Stimulated activated memory B cell treated with anti-CD40 and anti-IgM and Interleukin-4, amounts not matched to agents 10 μg/mL and 1 μg/mL and 100 μg/mL, for 72 hours (primary cell): ENCODE measurements around the gene EIF4G2.

Experiments used
- ATAC-seq: fragments of 150-1000 bp; cut with Tn5 transposase; 2 replicates; pipeline ENCODE4 v1.10.0; 2021
- H3K27ac Mint-ChIP-seq: one replicate; pipeline ENCODE4 v1.8.0; 2022; ENCODE audit warnings: mild to moderate bottlenecking, mixed read lengths
- H3K27me3 Mint-ChIP-seq: one replicate; pipeline ENCODE4 v1.8.0; 2022; ENCODE audit warnings: mixed read lengths
- H3K36me3 Mint-ChIP-seq: one replicate; pipeline ENCODE4 v1.8.0; 2022; ENCODE audit warnings: mixed read lengths
- H3K4me1 Mint-ChIP-seq: one replicate; pipeline ENCODE4 v1.8.0; 2022; ENCODE audit warnings: mixed read lengths
- H3K4me3 Mint-ChIP-seq: one replicate; pipeline ENCODE4 v1.8.0; 2022; ENCODE audit warnings: mild to moderate bottlenecking, moderate library complexity, mixed read lengths
- H3K9me3 Mint-ChIP-seq: one replicate; pipeline ENCODE4 v1.8.0; 2022; ENCODE audit warnings: mixed read lengths

Gene EIF4G2

DNA sequence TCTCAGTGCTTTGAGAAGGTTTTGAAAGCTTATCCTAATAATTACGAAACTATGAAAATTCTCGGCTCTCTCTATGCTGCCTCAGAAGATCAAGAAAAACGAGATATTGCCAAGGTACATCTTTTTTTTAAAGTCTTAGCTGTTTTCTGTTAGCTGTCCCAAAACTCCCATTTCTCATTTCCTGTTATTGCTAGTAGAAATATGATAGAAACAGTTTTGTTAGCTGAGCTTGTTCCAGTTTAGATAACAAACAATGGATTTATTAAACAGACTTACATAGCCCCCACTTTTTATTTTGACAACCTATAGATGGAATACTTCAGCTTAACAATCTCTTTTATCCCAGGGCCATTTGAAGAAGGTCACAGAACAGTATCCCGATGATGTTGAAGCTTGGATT, 45.0 kb downstream of the EIF4G2 start:
- Mint-ChIP-seq H3K9me3 (no peaks in the 10 kb centered on the region), H3K4me1 (peaks cover 10% of the 10 kb centered on the region), H3K4me3 (no peak overlapping the region), H3K36me3 (peaks cover 52% of the 10 kb centered on the region), H3K27ac (no peak overlapping the region), H3K27me3 (no peaks in the 10 kb centered on the region)
- no peak for ATAC-seq

DNA sequence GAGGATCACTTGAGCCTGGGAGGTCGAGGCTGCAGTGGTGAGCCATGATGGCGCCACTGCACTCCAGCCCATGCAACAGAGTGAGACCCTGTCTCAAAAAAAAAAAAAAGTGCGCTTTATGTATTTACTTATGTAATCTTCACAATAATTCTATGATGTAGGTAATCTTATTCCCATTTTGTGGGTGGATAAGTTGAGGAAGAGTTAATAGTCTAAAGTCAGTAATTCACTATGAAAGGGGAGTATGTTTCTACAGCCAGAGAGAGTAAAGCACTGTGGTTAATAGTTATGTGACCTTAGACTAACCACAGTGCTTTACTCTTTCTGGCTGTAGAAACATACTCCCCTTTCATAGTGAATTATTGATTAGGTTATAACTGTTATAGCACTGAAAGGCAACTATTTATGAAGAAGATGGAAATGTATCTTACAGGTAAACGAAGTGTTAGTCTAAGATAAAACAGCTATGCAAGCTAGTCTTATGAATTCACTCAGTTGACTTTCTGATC, 45.8 kb downstream of the EIF4G2 start:
- Mint-ChIP-seq H3K27ac (no peak overlapping the region), H3K4me1 (peaks cover 10% of the 10 kb centered on the region)

DNA sequence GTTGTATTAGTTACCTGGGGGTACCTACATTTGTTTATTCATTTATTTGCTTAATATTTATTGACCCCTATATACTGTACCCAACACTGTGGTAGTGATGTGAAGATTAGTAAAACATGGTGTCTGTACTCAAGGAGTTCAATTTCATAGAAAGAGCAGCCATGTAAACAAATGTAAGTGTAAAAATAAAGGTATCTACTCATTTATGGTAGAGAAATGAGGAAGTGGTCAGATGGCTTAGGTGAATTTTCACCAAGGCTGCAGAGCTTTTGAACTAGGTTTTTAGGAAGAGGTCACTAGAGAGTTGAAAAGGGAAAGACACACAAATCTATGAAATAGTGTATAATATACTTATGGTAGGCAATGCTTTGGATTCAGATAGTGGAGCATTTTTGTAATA, 46.5 kb downstream of the EIF4G2 start:
- peak; percentile 84 for ATAC-seq
- Mint-ChIP-seq H3K4me3 (no peak overlapping the region), H3K27ac (peak overlapping the region; percentile 28), H3K4me1 (peaks cover 10% of the 10 kb centered on the region), H3K36me3 (peaks cover 43% of the 10 kb centered on the region), H3K9me3 (no peaks in the 10 kb centered on the region), H3K27me3 (no peaks in the 10 kb centered on the region)

More for the DNA sequence above, 45.8 kb downstream of the EIF4G2 start:
- Mint-ChIP-seq H3K9me3 (no peaks in the 10 kb centered on the region), H3K27me3 (no peaks in the 10 kb centered on the region), H3K4me3 (no peak overlapping the region), H3K36me3 (peaks cover 51% of the 10 kb centered on the region)
- no peak for ATAC-seq

DNA sequence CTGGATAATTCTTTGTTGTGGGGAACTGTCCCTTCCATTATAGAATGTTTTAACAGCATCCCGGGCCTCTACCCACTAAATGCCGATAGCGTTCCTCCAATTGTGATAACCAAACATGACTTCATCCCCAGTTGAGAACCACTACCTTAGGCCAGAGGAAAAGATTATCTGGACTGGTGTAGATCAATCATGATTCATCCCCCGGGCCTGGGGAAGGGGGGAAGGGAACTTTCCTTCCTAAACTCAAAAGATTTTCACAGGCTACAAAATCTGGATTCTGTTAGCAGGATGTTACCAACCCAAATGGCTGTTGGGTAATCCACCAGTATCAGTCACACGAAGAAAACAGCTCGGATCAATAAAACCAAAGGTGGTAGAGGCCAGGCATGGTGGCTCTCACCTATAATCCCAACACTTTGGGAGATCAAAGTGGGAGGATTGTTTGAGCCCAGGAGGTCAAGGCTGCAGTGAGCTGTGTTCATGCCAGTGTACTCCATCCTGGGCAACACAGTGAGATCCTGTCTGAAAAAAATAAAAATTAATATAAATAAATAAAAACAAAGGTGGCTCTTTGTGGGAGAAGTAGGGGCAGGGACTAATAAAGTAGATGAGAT, 47.5 kb downstream of the EIF4G2 start:
- Mint-ChIP-seq H3K9me3 (no peaks in the 10 kb centered on the region), H3K27me3 (no peaks in the 10 kb centered on the region), H3K4me3 (no peak overlapping the region), H3K4me1 (peaks cover 10% of the 10 kb centered on the region), H3K36me3 (peaks cover 33% of the 10 kb centered on the region), H3K27ac (no peak overlapping the region)
- no peak for ATAC-seq

DNA sequence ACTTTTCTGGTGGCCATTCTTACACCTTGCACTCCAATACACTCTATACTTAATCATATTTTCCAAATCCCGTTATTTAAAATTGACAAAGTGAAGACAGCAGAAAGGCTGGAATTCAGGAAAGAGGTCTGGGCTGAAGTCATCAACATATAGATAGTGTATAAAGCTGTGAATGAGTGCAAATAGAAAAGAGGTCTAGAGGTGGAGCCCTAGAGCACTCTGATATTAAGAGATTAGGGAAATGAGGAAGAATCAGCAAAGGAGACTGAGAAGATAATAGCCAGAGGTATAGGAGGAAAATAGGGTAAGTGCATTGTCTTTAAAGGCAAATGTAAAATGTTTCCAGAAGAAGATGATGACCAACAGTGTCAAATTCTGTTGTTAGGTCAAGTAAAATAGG, 49.8 kb downstream of the EIF4G2 start:
- Mint-ChIP-seq H3K4me1 (peaks cover 10% of the 10 kb centered on the region), H3K4me3 (no peak overlapping the region), H3K27me3 (no peaks in the 10 kb centered on the region), H3K9me3 (no peaks in the 10 kb centered on the region), H3K36me3 (peaks cover 26% of the 10 kb centered on the region), H3K27ac (no peak overlapping the region)
- no peak for ATAC-seq

DNA sequence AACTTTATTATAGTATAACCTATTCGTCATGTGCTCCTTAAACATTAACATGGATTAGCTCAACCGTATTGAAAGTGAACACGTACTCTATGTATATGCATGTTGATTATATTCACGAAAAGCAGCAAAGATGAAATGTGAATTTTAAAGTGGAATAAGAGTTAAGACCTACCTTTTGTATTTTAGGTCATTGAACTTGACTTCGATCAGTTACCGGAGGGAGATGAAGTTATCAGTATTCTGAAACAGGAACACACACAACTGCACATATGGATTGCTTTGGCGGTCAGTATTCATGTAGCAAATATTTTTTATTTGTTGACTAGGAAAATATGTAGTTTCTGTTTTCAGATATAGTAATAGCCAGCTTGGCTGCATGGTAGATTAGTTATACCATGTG, 56.2 kb downstream of the EIF4G2 start:
- no peak overlapping the region for H3K27ac Mint-ChIP-seq

DNA sequence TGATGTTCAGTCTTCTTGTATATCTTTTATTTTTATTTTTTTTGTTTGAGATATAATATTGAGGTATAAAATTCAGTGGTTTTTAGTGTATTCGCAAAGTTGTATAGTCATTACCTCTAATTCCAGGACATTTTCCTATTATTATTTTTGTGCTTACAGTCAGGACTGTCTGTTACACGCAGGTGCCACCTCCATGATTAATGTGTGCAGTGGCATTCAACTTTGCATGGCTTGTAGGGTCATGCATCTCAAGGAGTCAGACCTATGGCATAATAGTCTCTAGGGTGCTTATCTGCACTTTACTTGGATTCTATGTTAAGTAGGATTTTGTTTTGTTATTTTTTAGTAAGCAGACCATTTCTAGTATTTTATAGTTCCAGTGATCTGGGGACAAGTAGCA, 56.7 kb downstream of the EIF4G2 start:
- Mint-ChIP-seq H3K4me3 (peak overlapping the region; percentile 97), H3K27ac (peak overlapping the region; percentile 95), H3K4me1 (peaks cover 12% of the 10 kb centered on the region), H3K27me3 (no peaks in the 10 kb centered on the region), H3K9me3 (no peaks in the 10 kb centered on the region), H3K36me3 (peaks cover 16% of the 10 kb centered on the region)
- ATAC-seq = no peak

More for the DNA sequence above, 56.2 kb downstream of the EIF4G2 start:
- peak overlapping the region; percentile 97 for H3K4me3 Mint-ChIP-seq
- no peaks in the 10 kb centered on the region for H3K9me3 Mint-ChIP-seq
- peaks cover 12% of the 10 kb centered on the region for H3K4me1 Mint-ChIP-seq
- H3K27me3 Mint-ChIP-seq = no peaks in the 10 kb centered on the region
- H3K36me3 Mint-ChIP-seq = peaks cover 16% of the 10 kb centered on the region
- ATAC-seq = no peak

DNA sequence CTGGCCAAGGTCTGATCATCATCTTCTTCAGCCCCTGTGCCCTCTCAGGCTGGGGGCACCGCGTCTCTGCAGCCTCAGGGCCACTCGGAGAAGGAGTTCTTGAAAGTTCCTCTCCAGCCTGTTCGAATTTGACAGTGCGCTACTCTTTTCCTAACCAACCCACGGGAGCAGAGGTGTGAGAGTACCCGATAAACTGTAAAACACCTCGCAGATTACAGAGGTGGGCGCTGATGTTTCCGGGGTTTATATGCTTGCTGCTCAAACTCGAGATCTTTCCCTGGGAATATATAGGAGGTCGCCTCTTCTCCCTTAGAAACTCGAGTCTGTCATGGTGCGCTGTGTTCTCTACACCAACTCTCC, 57.2 kb downstream of the EIF4G2 start:
- H3K27me3 Mint-ChIP-seq = no peaks in the 10 kb centered on the region
- H3K36me3 Mint-ChIP-seq = peaks cover 16% of the 10 kb centered on the region
- peak overlapping the region; percentile 95 for H3K27ac Mint-ChIP-seq
- peak overlapping the region; percentile 97 for H3K4me3 Mint-ChIP-seq
- ATAC-seq = peak; percentile 46
- peaks cover 12% of the 10 kb centered on the region for H3K4me1 Mint-ChIP-seq
- no peaks in the 10 kb centered on the region for H3K9me3 Mint-ChIP-seq

DNA sequence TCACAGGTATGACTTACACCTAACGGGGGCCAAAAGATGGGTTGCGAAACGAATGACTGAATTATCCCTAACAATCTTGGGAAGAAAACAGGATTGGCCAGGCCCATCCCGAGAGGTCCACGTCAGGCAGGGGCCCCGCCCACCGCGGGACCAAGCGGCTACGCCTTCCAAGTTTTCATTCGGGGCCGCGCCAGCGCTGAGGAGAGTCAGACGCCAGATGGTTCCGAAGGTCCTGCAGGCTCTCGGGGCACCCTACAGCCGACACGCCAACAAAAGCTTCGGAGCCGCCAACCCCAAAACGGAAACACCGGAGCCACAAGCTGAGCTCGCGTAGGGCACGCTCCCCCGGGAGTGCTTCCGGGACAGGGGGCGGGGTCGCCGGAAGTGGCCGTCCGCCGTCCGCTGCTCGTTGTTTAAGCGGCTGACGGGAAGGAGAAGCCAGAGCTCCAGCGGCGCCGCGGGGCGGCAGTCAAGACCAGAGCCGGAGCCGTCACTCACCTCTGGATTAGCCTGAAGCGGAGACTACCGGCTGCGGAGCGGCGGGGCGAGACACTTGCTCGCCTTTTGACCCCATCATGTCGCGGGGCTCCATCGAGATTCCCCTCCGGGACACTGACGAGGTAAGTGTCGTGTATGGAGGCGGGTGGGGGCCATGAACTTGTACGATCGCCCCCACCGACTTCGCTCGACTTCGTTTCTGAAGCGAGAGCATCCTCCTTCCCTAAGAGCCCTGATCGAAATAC, 57.7 kb downstream of the EIF4G2 start, which contains the start of gene CTR9:
CTR9 (plus strand) TSS at position 409 of the 743 bp plus-strand sequence; CDS start at position 576, 167 bp downstream.
- Mint-ChIP-seq H3K27ac (peak within 1 kb of the TSS; percentile 95), H3K4me3 (peak within 1 kb of the TSS; percentile 97), H3K4me1 (peaks cover 12% of the 10 kb centered on the region), H3K9me3 (no peaks in the 10 kb centered on the region), H3K27me3 (no peaks in the 10 kb centered on the region), H3K36me3 (peaks cover 16% of the 10 kb centered on the region)
- ATAC-seq = peak; percentile 97

DNA sequence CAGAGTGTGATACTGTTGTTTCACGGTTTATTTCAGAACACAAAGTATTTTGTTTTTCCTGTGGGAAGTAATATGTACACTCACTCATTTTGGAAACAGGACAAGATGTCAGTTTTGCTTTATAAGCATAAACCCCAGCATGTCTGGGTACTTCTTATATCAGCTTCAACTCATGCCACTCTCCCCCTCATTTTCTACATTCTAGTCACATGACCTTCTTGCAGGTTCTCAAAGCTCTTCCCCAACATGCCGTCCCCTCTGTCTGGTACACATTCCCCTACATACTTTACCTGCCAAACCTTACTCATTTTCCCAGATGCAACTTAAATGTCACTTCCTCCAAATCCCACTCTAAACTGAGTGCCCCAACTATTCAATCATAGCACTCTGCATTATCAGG, 59.2 kb downstream of the EIF4G2 start:
- Mint-ChIP-seq H3K27me3 (no peaks in the 10 kb centered on the region), H3K4me1 (peaks cover 12% of the 10 kb centered on the region), H3K27ac (no peak overlapping the region), H3K4me3 (no peak overlapping the region), H3K9me3 (no peaks in the 10 kb centered on the region), H3K36me3 (peaks cover 5% of the 10 kb centered on the region)
- no peak for ATAC-seq

DNA sequence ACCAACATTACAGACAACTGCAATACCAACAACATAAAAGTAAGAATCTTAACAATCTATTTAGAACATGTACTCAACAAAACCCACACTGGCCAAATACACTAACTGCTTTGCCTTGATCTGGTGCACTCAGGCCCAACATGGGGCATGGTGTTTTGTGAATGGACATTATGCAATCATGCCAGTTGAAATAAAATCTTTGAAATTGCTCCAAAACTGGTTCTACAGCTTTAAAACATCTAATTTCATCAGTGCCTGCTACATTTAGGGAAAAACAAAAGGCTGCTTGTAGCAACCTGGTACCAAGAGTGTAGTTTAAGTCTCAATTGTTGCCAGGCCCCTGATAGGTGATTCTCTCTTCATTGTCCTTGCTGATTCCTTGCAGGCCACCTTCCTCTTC, 61.0 kb downstream of the EIF4G2 start:
- H3K4me1 Mint-ChIP-seq = peaks cover 22% of the 10 kb centered on the region
- H3K9me3 Mint-ChIP-seq = no peaks in the 10 kb centered on the region
- no peak overlapping the region for H3K4me3 Mint-ChIP-seq
- peak overlapping the region; percentile 2 for H3K27ac Mint-ChIP-seq
- H3K36me3 Mint-ChIP-seq = peaks cover 5% of the 10 kb centered on the region
- no peaks in the 10 kb centered on the region for H3K27me3 Mint-ChIP-seq
- no peak for ATAC-seq
